ENCODE data around the gene PARD3B. TPM values are rescaled to one million over a fixed set of nuclear protein-coding genes. Genes with fewer than 3 reads are reported as not detected.

Gene PARD3B
- total and polyA plus RNA-seq, 2 of the 8 experiments (the other 6 are each of a cell fraction or from before 2014, with no cell fraction given) = 1.2 to 5.7 TPM

DNA sequence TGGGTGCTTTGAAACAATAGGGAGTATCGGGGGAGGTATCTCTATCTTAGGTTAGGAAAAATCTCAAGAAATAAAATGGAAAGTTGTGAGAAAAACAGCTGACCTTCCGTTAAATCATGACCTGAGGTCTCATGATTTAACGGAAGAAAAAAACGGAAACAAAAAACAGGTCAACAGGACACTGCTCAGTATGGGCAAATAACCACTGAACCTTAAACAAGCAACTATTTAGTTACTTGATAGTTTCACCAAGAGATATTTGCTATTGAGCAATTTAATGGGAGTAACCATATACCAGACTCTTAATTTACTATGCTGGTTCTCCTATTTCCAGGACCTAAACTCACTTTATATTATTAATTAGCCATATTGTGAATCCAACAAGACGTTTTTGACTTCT is 150.8 kb downstream of the PARD3B start:
- CTCF ChIA-PET (ENCODE audit: partially characterized antibody) = interaction anchor here (1.1 to 2.0 kb wide), 2 partner anchors 11 to 435 kb away, joined by 3 to 5 read pairs; no protein-coding TSS in a partner anchor
- DNase-seq (ENCODE audit: low read depth in 1 of 2, low spot score in 2 of 2) = no peak

More for the DNA sequence above, 150.8 kb downstream of the PARD3B start:
- H2BK12ac ChIP-seq (ENCODE audit: low read depth, low read length) = no peak overlapping the region
- H3K4me1 ChIP-seq (replicated peaks in 1 of 4; ENCODE audit: control insufficient read depth in 3 of 4, insufficient read depth in 4 of 4, low read length in 3 of 4) = no peaks in the 10 kb centered on the region
- no peak overlapping the region for H4K8ac ChIP-seq (ENCODE audit: extremely low read depth, insufficient read depth, low read length)
- H3K36me3 ChIP-seq (ENCODE audit: control insufficient read depth in 2 of 4, insufficient read depth in 4 of 4, low read length in 3 of 4) = no peaks in the 10 kb centered on the region
- no peak overlapping the region for H4K91ac ChIP-seq (replicated peaks; ENCODE audit: insufficient read length, low read length)
- no peaks in the 10 kb centered on the region; the same call in 1 of the 2 replicates for H3K79me1 ChIP-seq (ENCODE audit: low read depth, low read length)
- H3K9ac ChIP-seq (replicated peaks in 1 of 4; ENCODE audit: extremely low read depth in 1 of 4, low read depth in 3 of 4, low read length in 3 of 4) = no peak overlapping the region
- no peaks in the 10 kb centered on the region for H3K9me3 ChIP-seq (ENCODE audit: insufficient read depth in 2 of 2, low read depth in 1 of 2, low read length in 1 of 2)
- H2BK120ac ChIP-seq (replicated peaks; ENCODE audit: low read depth, low read length) = no peak overlapping the region
- H2BK5ac ChIP-seq (ENCODE audit: low read depth, low read length) = no peak overlapping the region
- H3K4me2 ChIP-seq (ENCODE audit: insufficient read depth in 1 of 2, low read depth in 2 of 2, low read length in 2 of 2) = no peak overlapping the region
- no peak overlapping the region for H4K5ac ChIP-seq (ENCODE audit: insufficient read length, low read depth, low read length)
- POLR2A ChIA-PET (ENCODE audit: partially characterized antibody) = no interaction called here
- no peak overlapping the region for H2BK20ac ChIP-seq (ENCODE audit: low read length)
- 89% methylated on average over 5 of the region's 5 CpGs; no CpG with 5 or more reads in 1 of the 2 experiments for WGBS, 2 experiments (ENCODE audit: extremely low coverage in 1 of 2, insufficient coverage in 1 of 2, insufficient read length in 1 of 2, insufficient replicate concordance in 2 of 2, low coverage in 1 of 2, low lambda C conversion rate in 2 of 2, missing lambda C conversion rate in 1 of 2)
- no peak overlapping the region for H2AFZ ChIP-seq (ENCODE audit: low read length)
- FAIRE-seq = no peak
- H3K56ac ChIP-seq (replicated peaks; ENCODE audit: insufficient read length, low read depth, low read length) = no peak overlapping the region
- no peaks in the 10 kb centered on the region for H3K23me2 ChIP-seq (ENCODE audit: low read depth, low read length)
- no peak overlapping the region for H3K14ac ChIP-seq (ENCODE audit: insufficient read length)
- no peak overlapping the region for H2BK15ac ChIP-seq (ENCODE audit: low read length)
- H3K18ac ChIP-seq (ENCODE audit: extremely low read depth, low read length) = no peak overlapping the region
- H3K27me3 ChIP-seq (replicated peaks in 1 of 4; ENCODE audit: control insufficient read depth in 3 of 4, extremely low read depth in 1 of 4, insufficient read depth in 3 of 4, low read length in 3 of 4) = no peaks in the 10 kb centered on the region
- H3K4me3 ChIP-seq (ENCODE audit: extremely low read depth in 1 of 4, insufficient read depth in 2 of 4, low read depth in 3 of 4, low read length in 4 of 4) = no peak overlapping the region
- no peak overlapping the region for H3K23ac ChIP-seq (ENCODE audit: insufficient read length)
- H4K20me1 ChIP-seq (replicated peaks in 1 of 2; ENCODE audit: control insufficient read depth in 1 of 2, insufficient read depth in 2 of 2, low read length in 2 of 2) = no peaks in the 10 kb centered on the region
- no peaks in the 10 kb centered on the region for H3K79me2 ChIP-seq (ENCODE audit: control insufficient read depth in 1 of 2, insufficient read depth in 2 of 2, low read length in 2 of 2)
- H3K27ac ChIP-seq (ENCODE audit: low read depth, low read length) = no peak overlapping the region
- no peak for TF ChIP-seq KDM1A (IDR thresholded peaks at IDR 0.05; ENCODE audit: borderline replicate concordance, low read length)
- TF ChIP-seq KDM4A (IDR thresholded peaks at IDR 0.05; ENCODE audit: low read depth, low read length, severe bottlenecking) = no peak
- no peak for TF ChIP-seq CHD2 (IDR thresholded peaks at IDR 0.05; ENCODE audit: low read length)
- TF ChIP-seq HDAC2 (IDR thresholded peaks at IDR 0.05; ENCODE audit: borderline replicate concordance in 1 of 2, low read depth in 2 of 2, low read length in 2 of 2) = no peak
- no peak for TF ChIP-seq HDAC6 (IDR thresholded peaks at IDR 0.05; ENCODE audit: low read depth, low read length)
- no peak for TF ChIP-seq RBBP5 (IDR thresholded peaks at IDR 0.05; ENCODE audit: borderline replicate concordance, low read depth, low read length)
- no peak for TF ChIP-seq ZNF274 (IDR thresholded peaks at IDR 0.05; ENCODE audit: borderline replicate concordance, extremely low read depth, low read length)
- TF ChIP-seq SP2 (IDR thresholded peaks at IDR 0.05; ENCODE audit: low read length) = no peak
- TF ChIP-seq TAF7 (optimal IDR thresholded peaks at IDR 0.05; ENCODE audit: borderline replicate concordance, low read depth, low read length) = no peak
- no peak for TF ChIP-seq RAD21 (IDR thresholded peaks at IDR 0.05 in 1 of 2, conservative IDR thresholded peaks at IDR 0.05 in 1 of 2; ENCODE audit: low read depth in 2 of 2, low read length in 2 of 2)
- TF ChIP-seq TEAD4 (IDR thresholded peaks at IDR 0.05; ENCODE audit: low read depth, low read length) = no peak
- no peak for TF ChIP-seq SIN3A (conservative IDR thresholded peaks at IDR 0.05 in 1 of 2, IDR thresholded peaks at IDR 0.05 in 1 of 2; ENCODE audit: low read depth in 1 of 2, low read length in 2 of 2)
- no peak for TF ChIP-seq JUN (IDR thresholded peaks at IDR 0.05; ENCODE audit: low read depth, low read length)
- TF ChIP-seq CBX8 (IDR thresholded peaks at IDR 0.05; ENCODE audit: borderline replicate concordance, low read depth, low read length) = no peak
- no peak overlapping the region for H2AK5ac ChIP-seq (ENCODE audit: low read depth, low read length)
- no peak overlapping the region for H3K4ac ChIP-seq (replicated peaks; ENCODE audit: insufficient read length, low read depth, low read length)

All from H1 (cell line).